H1 (cell line): ENCODE measurements around the gene DTX3. TPM values are rescaled to one million over a fixed set of nuclear protein-coding genes. Genes with fewer than 3 reads are reported as not detected.

ENCODE experiments used
- CTCF ChIA-PET: fragments of 300-600 bp; sonication (Branson Sonifier 250); formaldehyde crosslinking; loops from one replicate; lab custom pipeline; 2021; ENCODE audit not compliant: partially characterized antibody; lab: Charles Lee
- POLR2A ChIA-PET: fragments of 300-600 bp; sonication (Branson Sonifier 250); formaldehyde crosslinking; loops from one replicate; lab custom pipeline; 2021; ENCODE audit warnings: inconsistent platforms; ENCODE audit not compliant: partially characterized antibody; lab: Charles Lee
- DNase-seq, 2 experiments: peaks; one replicate each; pipeline versions ENCODE4 v3.0.0 to v3.0.0-alpha.2; 2010 to 2022; ENCODE audit warnings: low spot score in 2 of 2, low read depth in 1 of 2, mixed read lengths in 1 of 2
- FAIRE-seq: peaks from 2 replicates; lab custom pipeline; 2011; peaks lifted over from hg19 to GRCh38; lab: Jason Lieb, UNC
- H2AFZ ChIP-seq: 2 replicates; pipeline ENCODE4 v1.8.1; 2012; ENCODE audit warnings: low read length, inconsistent platforms
- H2AK5ac ChIP-seq: 2 replicates; pipeline ENCODE4 v1.6.1; 2013; ENCODE audit warnings: low read depth, low read length
- H2BK120ac ChIP-seq: replicated peaks from 2 replicates; pipeline ENCODE3; 2013; ENCODE audit warnings: low read depth, low read length, inconsistent platforms
- H2BK12ac ChIP-seq: 2 replicates; pipeline ENCODE4 v1.6.1; 2013; ENCODE audit warnings: low read depth, low read length
- H2BK15ac ChIP-seq: 2 replicates; pipeline ENCODE4 v1.6.1; 2013; ENCODE audit warnings: low read length
- H2BK20ac ChIP-seq: 2 replicates; pipeline ENCODE4 v1.6.1; 2013; ENCODE audit warnings: low read length
- H2BK5ac ChIP-seq: 2 replicates; pipeline ENCODE4 v1.6.1; 2013; ENCODE audit warnings: low read depth, low read length
- H3K14ac ChIP-seq: 2 replicates; pipeline ENCODE4 v1.6.1; 2013; ENCODE audit warnings: inconsistent platforms; ENCODE audit not compliant: insufficient read length
- H3K18ac ChIP-seq: 2 replicates; pipeline ENCODE4 v1.6.1; 2013; ENCODE audit warnings: low read length; ENCODE audit errors: extremely low read depth
- H3K23ac ChIP-seq: 2 replicates; pipeline ENCODE4 v1.6.1; 2013; ENCODE audit warnings: inconsistent platforms; ENCODE audit not compliant: insufficient read length
- H3K23me2 ChIP-seq: 2 replicates; pipeline ENCODE4 v1.6.1; 2013; ENCODE audit warnings: low read depth, low read length
- H3K27ac ChIP-seq: 2 replicates; pipeline ENCODE4 v1.6.1; 2011; ENCODE audit warnings: low read depth, low read length, inconsistent platforms
- H3K27me3 ChIP-seq, 4 experiments: replicated peaks in 1 of 4; 1 replicate in 1 of 4; 2 replicates in 3 of 4; pipeline versions ENCODE4 v1.6.1 to v1.8.1; 2011 to 2013; ENCODE audit warnings: low read length in 3 of 4, mild to moderate bottlenecking in 3 of 4, inconsistent platforms in 2 of 4, mixed read lengths in 2 of 4, moderate library complexity in 1 of 4; ENCODE audit not compliant: control insufficient read depth in 3 of 4, insufficient read depth in 3 of 4; ENCODE audit errors: extremely low read depth in 1 of 4
- H3K36me3 ChIP-seq, 4 experiments: 2 replicates each; pipeline versions ENCODE4 v1.6.1 to v1.8.1; 2011 to 2013; ENCODE audit warnings: mild to moderate bottlenecking in 4 of 4, low read length in 3 of 4, moderate library complexity in 2 of 4, control low read depth in 1 of 4, inconsistent platforms in 1 of 4; ENCODE audit not compliant: insufficient read depth in 4 of 4, control insufficient read depth in 2 of 4
- H3K4ac ChIP-seq: replicated peaks from 2 replicates; pipeline ENCODE3; 2013; ENCODE audit warnings: low read length, low read depth, mixed read lengths, inconsistent platforms; ENCODE audit not compliant: insufficient read length
- H3K4me1 ChIP-seq, 4 experiments: replicated peaks in 1 of 4; 1 replicate in 1 of 4; 2 replicates in 3 of 4; pipeline versions ENCODE4 v1.6.1 to v1.8.1; 2011 to 2013; ENCODE audit warnings: low read length in 3 of 4, inconsistent platforms in 2 of 4, mixed read lengths in 1 of 4; ENCODE audit not compliant: insufficient read depth in 4 of 4, control insufficient read depth in 3 of 4
- H3K4me2 ChIP-seq, 2 experiments: 2 replicates each; pipeline versions ENCODE4 v1.6.1 to v1.8.1; 2011 to 2013; ENCODE audit warnings: low read depth in 2 of 2, low read length in 2 of 2, control low read depth in 1 of 2, inconsistent platforms in 1 of 2, mild to moderate bottlenecking in 1 of 2; ENCODE audit not compliant: insufficient read depth in 1 of 2
- H3K4me3 ChIP-seq, 4 experiments: fragments of 200-600, 300-600 bp in 1 of 4; sonication (generic), shearing (Covaris generic), sonication (Bioruptor Twin) in 1 of 4; 2 replicates each; pipeline versions ENCODE4 v1.5.1 to v1.8.1; 2011 to 2016; ENCODE audit warnings: low read length in 4 of 4, low read depth in 3 of 4, control low read depth in 2 of 4, inconsistent platforms in 2 of 4, mild to moderate bottlenecking in 2 of 4, mixed read lengths in 1 of 4, moderate library complexity in 1 of 4; ENCODE audit not compliant: insufficient read depth in 2 of 4; ENCODE audit errors: extremely low read depth in 1 of 4
- H3K56ac ChIP-seq: replicated peaks from 2 replicates; pipeline ENCODE3; 2013; ENCODE audit warnings: low read depth, mild to moderate bottlenecking, mixed read lengths, low read length, inconsistent platforms; ENCODE audit not compliant: insufficient read length
- H3K79me1 ChIP-seq: 2 replicates; pipeline ENCODE4 v1.6.1; 2013; ENCODE audit warnings: low read depth, low read length, control low read depth
- H3K79me2 ChIP-seq, 2 experiments: 2 replicates each; pipeline versions ENCODE4 v1.6.1 to v1.8.1; 2012 to 2013; ENCODE audit warnings: low read length in 2 of 2, mild to moderate bottlenecking in 2 of 2, inconsistent platforms in 1 of 2; ENCODE audit not compliant: insufficient read depth in 2 of 2, control insufficient read depth in 1 of 2
- H3K9ac ChIP-seq, 4 experiments: replicated peaks in 1 of 4; 1 replicate in 1 of 4; 2 replicates in 3 of 4; pipeline versions ENCODE4 v1.6.1 to v1.8.1; 2011 to 2013; ENCODE audit warnings: low read depth in 3 of 4, low read length in 3 of 4, control low read depth in 2 of 4, mild to moderate bottlenecking in 2 of 4, moderate library complexity in 2 of 4, inconsistent platforms in 1 of 4; ENCODE audit errors: extremely low read depth in 1 of 4
- H3K9me3 ChIP-seq, 2 experiments: 2 replicates each; pipeline versions ENCODE4 v1.6.1 to v1.8.1; 2012 to 2013; ENCODE audit warnings: mild to moderate bottlenecking in 2 of 2, moderate library complexity in 2 of 2, control low read depth in 1 of 2, inconsistent platforms in 1 of 2, low read depth in 1 of 2, low read length in 1 of 2, mixed read lengths in 1 of 2; ENCODE audit not compliant: insufficient read depth in 2 of 2
- H4K20me1 ChIP-seq, 2 experiments: replicated peaks in 1 of 2; 2 replicates each; pipeline versions ENCODE3 to v1.8.1; 2011 to 2013; ENCODE audit warnings: inconsistent platforms in 2 of 2, low read length in 2 of 2, mild to moderate bottlenecking in 1 of 2; ENCODE audit not compliant: insufficient read depth in 2 of 2, control insufficient read depth in 1 of 2
- H4K5ac ChIP-seq: 2 replicates; pipeline ENCODE4 v1.6.1; 2013; ENCODE audit warnings: low read length, low read depth, mixed read lengths, inconsistent platforms; ENCODE audit not compliant: insufficient read length
- H4K8ac ChIP-seq: 2 replicates; pipeline ENCODE4 v1.8.0; 2013; ENCODE audit warnings: mild to moderate bottlenecking, moderate library complexity, low read length, inconsistent platforms; ENCODE audit not compliant: insufficient read depth; ENCODE audit errors: extremely low read depth
- H4K91ac ChIP-seq: replicated peaks from 2 replicates; pipeline ENCODE3; 2013; ENCODE audit warnings: low read length, mixed read lengths, inconsistent platforms; ENCODE audit not compliant: insufficient read length
- ATF3 ChIP-seq: IDR thresholded peaks from 2 replicates; pipeline ENCODE4 v1.6.1; 2011; ENCODE audit warnings: low read depth, mild to moderate bottlenecking, low read length; ENCODE audit not compliant: insufficient read depth
- CEBPB ChIP-seq: IDR thresholded peaks from 2 replicates; pipeline ENCODE4 v1.6.1; 2012; ENCODE audit warnings: low read depth, low read length
- CHD1 ChIP-seq: IDR thresholded peaks from 2 replicates; pipeline ENCODE4 v1.6.1; 2012; ENCODE audit warnings: low read depth, low read length, improper control_type of control experiment
- EP300 ChIP-seq, 2 experiments: IDR thresholded peaks; 1 replicate in 1 of 2; 2 replicates in 1 of 2; pipeline ENCODE4 v1.6.1; 2011 to 2012; ENCODE audit warnings: low read depth in 2 of 2, low read length in 2 of 2, mild to moderate bottlenecking in 2 of 2, borderline replicate concordance in 1 of 2, inconsistent platforms in 1 of 2, moderate library complexity in 1 of 2
- MAFK ChIP-seq: IDR thresholded peaks from 2 replicates; pipeline ENCODE4 v1.6.1; 2012; ENCODE audit warnings: low read depth, mild to moderate bottlenecking, improper control_type of control experiment, low read length
- NRF1 ChIP-seq: IDR thresholded peaks from 2 replicates; pipeline ENCODE4 v1.6.1; 2011; ENCODE audit warnings: mild to moderate bottlenecking, low read depth, low read length, improper control_type of control experiment
- PHF8 ChIP-seq: fragments of 200-600 bp; sonication (generic); conservative IDR thresholded peaks from 2 replicates; pipeline ENCODE4 v1.7.1; 2012; ENCODE audit warnings: low read depth, mild to moderate bottlenecking, inconsistent platforms, low read length, moderate library complexity
- RFX5 ChIP-seq: IDR thresholded peaks from 2 replicates; pipeline ENCODE4 v1.6.1; 2011; ENCODE audit warnings: low read depth, low read length, improper control_type of control experiment, borderline replicate concordance
- TBP ChIP-seq: IDR thresholded peaks from 2 replicates; pipeline ENCODE4 v1.6.1; 2011; ENCODE audit warnings: low read depth, low read length, improper control_type of control experiment
- WGBS, 2 experiments: shearing (Covaris generic) in 1 of 2; methylation state at CpG; one replicate each; pipeline versions ENCODE4 v1.1.6 to v1.1.7; 2013 to 2015; ENCODE audit warnings: low lambda C conversion rate in 2 of 2, mixed read lengths in 2 of 2, inconsistent platforms in 1 of 2, low coverage in 1 of 2, missing lambda C conversion rate in 1 of 2; ENCODE audit not compliant: insufficient replicate concordance in 2 of 2, insufficient coverage in 1 of 2, insufficient read length in 1 of 2; ENCODE audit errors: extremely low coverage in 1 of 2, missing lambda C conversion rate in 1 of 2; 5-methylcytosine and 5-hydroxymethylcytosine counted together
- polyA plus RNA-seq, 7 experiments: library from polyadenylated mRNA; depleted of rRNA in 3 of 7; stranded (reverse) in 5 of 7; unstranded in 2 of 7; fragments of >200 nt in 5 of 7; fragments of 200-250 nt in 2 of 7; gene quantifications; 1 replicate in 5 of 7; 2 replicates in 1 of 7; 4 replicates in 1 of 7; pipeline versions ENCODE4 v1.2.1 to v1.2.3, GENCODE V29; 2011 to 2013; ENCODE audit warnings: missing spikeins in 2 of 7, mixed read lengths in 2 of 7
- total RNA-seq: library from RNA; stranded (reverse); fragmentation: NEBNext Ultra II Directional; extraction: Animal tissue kit (Norgen Biotek cat#: 25700); gene quantifications from 2 replicates; pipeline ENCODE4 v1.2.1, GENCODE V29; 2021
- TF ChIP-seq, protein P1 (sequence below): IDR thresholded peaks from 2 replicates; pipeline ENCODE4 v1.6.1; 2012; ENCODE audit warnings: inconsistent platforms

DTX3 gene
- total and polyA plus RNA-seq, 2 of the 8 experiments (the other 6 are each of a cell fraction or from before 2014, with no cell fraction given) = 41.8 to 92.5 TPM

DNA sequence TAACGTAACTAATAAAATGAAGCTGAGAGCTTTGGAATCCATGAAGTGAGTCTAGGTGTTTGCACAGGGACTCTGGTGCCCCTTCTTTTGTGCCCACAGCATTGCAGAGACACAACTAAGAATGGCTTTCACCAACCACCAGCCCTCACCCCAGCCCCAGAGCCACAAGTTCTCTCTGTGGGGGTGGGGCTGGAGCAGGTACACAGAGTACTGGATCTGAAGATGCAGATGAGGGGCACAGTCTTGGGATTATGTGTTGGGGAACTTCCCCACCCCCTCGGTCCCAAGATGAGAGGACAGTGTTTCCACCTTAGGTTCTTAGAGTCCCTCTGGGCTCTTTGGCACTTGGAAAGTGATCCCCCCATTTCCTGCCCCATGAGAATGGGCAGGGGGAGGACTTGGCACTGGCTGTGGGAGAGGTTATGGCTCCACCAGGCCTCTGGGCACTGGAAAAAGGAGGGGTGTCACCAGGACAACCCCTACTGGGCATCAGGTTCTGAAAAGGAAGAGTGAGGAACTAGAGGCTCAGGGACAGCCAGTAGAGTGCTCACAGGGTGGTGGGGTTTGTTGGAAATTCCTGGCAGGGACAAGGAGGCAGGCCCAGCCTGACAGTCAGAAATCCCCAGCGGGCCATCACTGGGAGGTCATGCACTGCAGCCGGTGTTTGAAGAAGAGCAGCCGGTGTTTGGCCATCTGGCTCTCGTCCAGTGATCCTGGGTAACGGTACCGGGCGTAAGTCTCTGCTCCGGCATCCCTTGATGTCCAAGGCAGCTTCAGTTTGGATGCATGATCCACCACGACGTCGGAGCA, 21.7 kb downstream of the DTX3 start:
- Histone ChIP-seq H2AK5ac (no peak overlapping the region), H3K27ac (no peak overlapping the region), H3K23me2 (peaks cover 4% of the 10 kb centered on the region; the same call in 1 of the 2 replicates), H3K4me1 (peaks cover 0 to 19% (median 18%) of the 10 kb centered on the region in 4 experiments; a peak in 6 of 7 replicates), H4K91ac (no peak overlapping the region), H3K27me3 (peaks cover 93 to 100% (median 99%) of the 10 kb centered on the region in 4 experiments)
- TF ChIP-seq MAFK (no peak), CEBPB (no peak), RFX5 (no peak), ATF3 (no peak), EP300 (IDR thresholded peaks at IDR 0.05; ENCODE audit: borderline replicate concordance in 1 of 2, low read depth in 2 of 2, low read length in 2 of 2) (no peak), CHD1 (no peak), PHF8 (no peak), NRF1 (no peak), TBP (no peak)
- TF ChIP-seq, protein P1, sequence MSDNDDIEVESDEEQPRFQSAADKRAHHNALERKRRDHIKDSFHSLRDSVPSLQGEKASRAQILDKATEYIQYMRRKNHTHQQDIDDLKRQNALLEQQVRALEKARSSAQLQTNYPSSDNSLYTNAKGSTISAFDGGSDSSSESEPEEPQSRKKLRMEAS = no peak
- TF ChIP-seq, all 59 proteins: peak for 0
- ChIA-PET CTCF (interaction anchor here (0.9 to 10.7 kb wide), 10 partner anchors 10 to 109 kb away, joined by 3 to 201 read pairs (median 5); partner anchors contain the start of genes ARHGEF25 and DTX3), POLR2A (interaction anchor here (0.7 to 2.1 kb wide), 8 partner anchors 17 to 119 kb away, joined by 3 to 6 read pairs (median 3); partner anchors contain the start of genes DTX3 and TSPAN31)
- Histone ChIP-seq H4K20me1 (peaks cover 2 to 25% of the 10 kb centered on the region in 2 experiments), H2BK5ac (no peak overlapping the region), H2AFZ (no peak overlapping the region), H3K79me2 (no peaks in the 10 kb centered on the region), H3K23ac (no peak overlapping the region), H3K4me3 (no peak overlapping the region), H3K9me3 (no peaks in the 10 kb centered on the region), H3K36me3 (no peaks in the 10 kb centered on the region; a peak in 1 of 8 replicates), H2BK15ac (no peak overlapping the region), H3K4ac (no peak overlapping the region), H3K18ac (no peak overlapping the region), H2BK120ac (no peak overlapping the region), H2BK12ac (no peak overlapping the region), H4K8ac (no peak overlapping the region), H3K9ac (no peak overlapping the region), H3K14ac (no peak overlapping the region), H3K4me2 (no peak overlapping the region; a peak in 2 of 4 replicates), H3K56ac (no peak overlapping the region), H3K79me1 (0 out of 2 replicates have a peak, but pooled peaks cover 2% of the 10 kb centered on the region), H2BK20ac (no peak overlapping the region), H4K5ac (no peak overlapping the region)
- peak in 1 of 2 experiments; percentile 46 for DNase-seq
- FAIRE-seq = no peak
- WGBS, 2 experiments = 71% methylated on average over 13 of the region's 13 CpGs; no CpG with 5 or more reads in 1 of the 2 experiments
